K562 (cell line): Measurements from ENCODE around the gene MTA1. TPM values are rescaled to one million over a fixed set of nuclear protein-coding genes. Genes with fewer than 3 reads are reported as not detected.
A peak's percentile ranks its signal among the peaks of the same experiment; 100 is the strongest.

Experiments used
- ELF1 ChIP-seq: fragments of 200-800 bp; sonication (Bioruptor generic); IDR thresholded peaks from 2 replicates; pipeline ENCODE4 v1.6.1; 2016; ENCODE audit warnings: missing genetic modification characterization, missing compliant biosample characterization
- NCOR1 ChIP-seq: fragments of 450-650 bp; IDR thresholded peaks from 2 replicates; pipeline ENCODE4 v1.6.1; 2016; ENCODE audit warnings: mild to moderate bottlenecking, moderate library complexity
- NEUROD1 ChIP-seq: fragments of 150-350 bp; IDR thresholded peaks from 2 replicates; pipeline ENCODE4 v1.6.1; 2014; ENCODE audit warnings: borderline replicate concordance, low read length, low read depth; ENCODE audit not compliant: partially characterized antibody
- PHB2 ChIP-seq: fragments of 450-650 bp; IDR thresholded peaks from 2 replicates; pipeline ENCODE4 v1.6.1; 2017; ENCODE audit warnings: low read depth
- RFX1 ChIP-seq: fragments of 450-650 bp; IDR thresholded peaks from 2 replicates; pipeline ENCODE4 v1.6.1; 2016; ENCODE audit warnings: mild to moderate bottlenecking, moderate library complexity
- ZNF318 ChIP-seq, 2 experiments: fragments of 450-650 bp; IDR thresholded peaks; 2 replicates each; pipeline ENCODE4 v1.6.1; 2016; ENCODE audit warnings: mild to moderate bottlenecking in 2 of 2, borderline replicate concordance in 1 of 2, low read depth in 1 of 2, moderate library complexity in 1 of 2
- polyA plus RNA-seq, 8 experiments: library from polyadenylated mRNA; depleted of rRNA in 4 of 8; stranded (reverse) in 5 of 8; unstranded in 3 of 8; fragments of >200 nt; fragmentation: Nextera tagmentation in 2 of 8; fragmentation: Illumina TruSeq in 1 of 8; extraction: Ambion mirVana in 2 of 8; extraction: Trizol in 1 of 8; gene quantifications; 2 replicates each; pipeline versions ENCODE4 v1.2.1 to v1.2.3, GENCODE V29; 2011 to 2014; ENCODE audit warnings: inconsistent platforms in 1 of 8, missing spikeins in 1 of 8
- total RNA-seq, 7 experiments: library from RNA; depleted of rRNA in 6 of 7; stranded (reverse); fragments of >200 nt in 6 of 7; fragmentation: Illumina TruSeq in 2 of 7; extraction: Trizol in 2 of 7; gene quantifications; 2 replicates each; pipeline versions ENCODE4 v1.2.1 to v1.2.3, GENCODE V29; 2011 to 2021; ENCODE audit warnings: low replicate concordance in 1 of 7
- TF ChIP-seq, protein P1 (sequence below), 2 experiments: fragments of 450-650 bp; formaldehyde crosslinking in 1 of 2; IDR thresholded peaks; 2 replicates each; pipeline versions ENCODE4 v1.4.0 to v1.6.1; 2014 to 2020; ENCODE audit warnings: mild to moderate bottlenecking in 2 of 2, borderline replicate concordance in 1 of 2, low read depth in 1 of 2

MTA1 gene
- total and polyA plus RNA-seq, 9 of the 15 experiments (the other 6 are each of a cell fraction or from before 2014, with no cell fraction given): 0.13 to 118 (median 32.3) TPM

DNA sequence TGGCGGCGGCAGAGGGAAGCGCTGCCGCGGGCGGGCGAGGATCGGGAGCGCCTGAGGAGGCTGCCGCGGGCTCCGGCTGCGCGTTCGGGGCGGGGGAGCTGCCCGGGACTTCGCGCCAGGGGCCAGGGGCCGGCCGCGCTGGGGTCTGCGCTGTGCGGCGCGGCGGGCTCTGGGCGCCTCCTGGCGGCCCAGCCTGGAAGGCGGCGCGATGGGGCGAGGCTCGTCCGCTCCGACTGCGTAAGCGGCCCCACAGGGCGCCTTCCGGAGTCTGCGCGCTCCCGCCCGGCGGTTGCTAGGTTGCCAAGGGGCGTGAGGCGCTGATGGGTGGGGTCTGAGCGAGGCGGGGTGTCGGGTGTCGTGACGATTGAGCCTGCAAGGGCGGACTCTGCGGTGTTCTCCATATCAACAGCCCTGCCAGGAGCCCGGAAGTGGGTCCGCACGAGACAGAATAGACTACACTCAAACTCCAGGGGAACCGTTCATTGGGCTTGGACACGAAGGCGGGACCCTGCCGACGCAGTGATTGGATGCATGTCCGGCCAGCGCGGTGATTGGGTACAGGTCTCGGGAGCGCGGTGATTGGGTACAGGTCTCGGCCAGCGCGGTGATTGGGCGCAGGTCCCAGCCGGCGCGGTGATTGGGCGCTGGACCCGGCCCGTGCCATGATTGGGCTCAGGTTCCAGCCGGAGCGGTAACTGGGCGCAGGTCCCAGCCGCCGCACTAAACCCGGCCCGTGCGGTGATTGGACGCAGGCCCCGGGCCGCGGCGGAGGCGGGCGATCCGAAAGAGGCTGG is 71.1 kb downstream of the MTA1 start, which contains the start of gene TEDC1 (continued):
- TF ChIP-seq ZNF318 (IDR thresholded peaks at IDR 0.05; ENCODE audit: borderline replicate concordance in 1 of 2, low read depth in 1 of 2) (no peak), NCOR1 (no peak), ELF1 (tag) (peak; percentile 87), PHB2 (no peak), NEUROD1 (peak; percentile 80), RFX1 (peak; percentile 87)
- TF ChIP-seq, protein P1, sequence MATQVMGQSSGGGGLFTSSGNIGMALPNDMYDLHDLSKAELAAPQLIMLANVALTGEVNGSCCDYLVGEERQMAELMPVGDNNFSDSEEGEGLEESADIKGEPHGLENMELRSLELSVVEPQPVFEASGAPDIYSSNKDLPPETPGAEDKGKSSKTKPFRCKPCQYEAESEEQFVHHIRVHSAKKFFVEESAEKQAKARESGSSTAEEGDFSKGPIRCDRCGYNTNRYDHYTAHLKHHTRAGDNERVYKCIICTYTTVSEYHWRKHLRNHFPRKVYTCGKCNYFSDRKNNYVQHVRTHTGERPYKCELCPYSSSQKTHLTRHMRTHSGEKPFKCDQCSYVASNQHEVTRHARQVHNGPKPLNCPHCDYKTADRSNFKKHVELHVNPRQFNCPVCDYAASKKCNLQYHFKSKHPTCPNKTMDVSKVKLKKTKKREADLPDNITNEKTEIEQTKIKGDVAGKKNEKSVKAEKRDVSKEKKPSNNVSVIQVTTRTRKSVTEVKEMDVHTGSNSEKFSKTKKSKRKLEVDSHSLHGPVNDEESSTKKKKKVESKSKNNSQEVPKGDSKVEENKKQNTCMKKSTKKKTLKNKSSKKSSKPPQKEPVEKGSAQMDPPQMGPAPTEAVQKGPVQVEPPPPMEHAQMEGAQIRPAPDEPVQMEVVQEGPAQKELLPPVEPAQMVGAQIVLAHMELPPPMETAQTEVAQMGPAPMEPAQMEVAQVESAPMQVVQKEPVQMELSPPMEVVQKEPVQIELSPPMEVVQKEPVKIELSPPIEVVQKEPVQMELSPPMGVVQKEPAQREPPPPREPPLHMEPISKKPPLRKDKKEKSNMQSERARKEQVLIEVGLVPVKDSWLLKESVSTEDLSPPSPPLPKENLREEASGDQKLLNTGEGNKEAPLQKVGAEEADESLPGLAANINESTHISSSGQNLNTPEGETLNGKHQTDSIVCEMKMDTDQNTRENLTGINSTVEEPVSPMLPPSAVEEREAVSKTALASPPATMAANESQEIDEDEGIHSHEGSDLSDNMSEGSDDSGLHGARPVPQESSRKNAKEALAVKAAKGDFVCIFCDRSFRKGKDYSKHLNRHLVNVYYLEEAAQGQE (IDR thresholded peaks at IDR 0.05; ENCODE audit: borderline replicate concordance): peak; percentile 55
- TF ChIP-seq, protein P1 (CRISPR knock-in tag; IDR thresholded peaks at IDR 0.05; ENCODE audit: low read depth): no peak; the same call in 1 of the 2 replicates
